Trophoblast cell (in vitro differentiated cells and primary cell): ENCODE results near the gene EYS.
A peak's percentile ranks its signal among the peaks of the same experiment; 100 is the strongest.

Source experiments
- DNase-seq, 2 donors: peaks; one replicate each; pipeline ENCODE4 v3.0.0-alpha.2; 2016
- H2AFZ ChIP-seq: 2 replicates; pipeline ENCODE4 v1.6.1; 2013; ENCODE audit warnings: low read length, moderate library complexity, mild to moderate bottlenecking; ENCODE audit not compliant: insufficient read depth, poor library complexity
- H2AK5ac ChIP-seq: 2 replicates; pipeline ENCODE4 v1.6.1; 2013; ENCODE audit warnings: mild to moderate bottlenecking, low read length
- H2BK120ac ChIP-seq: 2 replicates; pipeline ENCODE4 v1.6.1; 2013; ENCODE audit warnings: low read length, mild to moderate bottlenecking, moderate library complexity; ENCODE audit not compliant: insufficient read depth, poor library complexity
- H2BK12ac ChIP-seq: 2 replicates; pipeline ENCODE4 v1.6.1; 2013; ENCODE audit warnings: mild to moderate bottlenecking, low read length, moderate library complexity
- H2BK5ac ChIP-seq: 2 replicates; pipeline ENCODE4 v1.6.1; 2013; ENCODE audit warnings: low read length, low read depth, moderate library complexity, mild to moderate bottlenecking; ENCODE audit not compliant: poor library complexity
- H3K14ac ChIP-seq: 2 replicates; pipeline ENCODE4 v1.6.1; 2013; ENCODE audit warnings: mild to moderate bottlenecking, low read length
- H3K18ac ChIP-seq: 2 replicates; pipeline ENCODE4 v1.6.1; 2013; ENCODE audit warnings: mild to moderate bottlenecking, low read length
- H3K23ac ChIP-seq: 2 replicates; pipeline ENCODE4 v1.6.1; 2013; ENCODE audit warnings: low read length
- H3K27ac ChIP-seq: 2 replicates; pipeline ENCODE4 v1.5.1; 2013; ENCODE audit warnings: low read depth, mild to moderate bottlenecking, inconsistent platforms, low read length, moderate library complexity
- H3K27me3 ChIP-seq: 2 replicates; pipeline ENCODE4 v1.6.1; 2013; ENCODE audit warnings: inconsistent platforms, mild to moderate bottlenecking, low read length, moderate library complexity; ENCODE audit not compliant: insufficient read depth
- H3K36me3 ChIP-seq, 2 experiments: 1 replicate in 1 of 2; 2 replicates in 1 of 2; pipeline ENCODE4 v1.6.1; 2013; ENCODE audit warnings: low read length in 2 of 2, mild to moderate bottlenecking in 2 of 2, moderate library complexity in 1 of 2; ENCODE audit not compliant: insufficient read depth in 2 of 2, control insufficient read depth in 1 of 2
- H3K4ac ChIP-seq: 2 replicates; pipeline ENCODE4 v1.6.1; 2013; ENCODE audit warnings: low read depth, mild to moderate bottlenecking, low read length, moderate library complexity
- H3K4me1 ChIP-seq, 2 experiments: 1 replicate in 1 of 2; 2 replicates in 1 of 2; pipeline ENCODE4 v1.6.1; 2013; ENCODE audit warnings: low read length in 2 of 2, mild to moderate bottlenecking in 2 of 2, moderate library complexity in 1 of 2; ENCODE audit not compliant: insufficient read depth in 2 of 2, control insufficient read depth in 1 of 2
- H3K4me2 ChIP-seq: 2 replicates; pipeline ENCODE4 v1.6.1; 2013; ENCODE audit warnings: inconsistent platforms, mild to moderate bottlenecking, low read length, moderate library complexity
- H3K4me3 ChIP-seq: 2 replicates; pipeline ENCODE4 v1.5.1; 2013; ENCODE audit warnings: mild to moderate bottlenecking, low read depth, low read length, inconsistent platforms
- H3K79me1 ChIP-seq: one replicate; pipeline ENCODE4 v1.6.1; 2013; ENCODE audit warnings: low read length
- H3K79me2 ChIP-seq: 2 replicates; pipeline ENCODE4 v1.6.1; 2013; ENCODE audit warnings: low read length, mild to moderate bottlenecking; ENCODE audit not compliant: control insufficient read depth, insufficient read depth, poor library complexity
- H3K9ac ChIP-seq: 2 replicates; pipeline ENCODE4 v1.6.1; 2013; ENCODE audit warnings: mild to moderate bottlenecking, low read length
- H3K9me3 ChIP-seq: 2 replicates; pipeline ENCODE4 v1.6.1; 2013; ENCODE audit warnings: low read depth, mild to moderate bottlenecking, control low read depth, inconsistent platforms, low read length; ENCODE audit not compliant: insufficient read depth
- H4K12ac ChIP-seq: 2 replicates; pipeline ENCODE4 v1.6.1; 2013; ENCODE audit warnings: low read depth, mild to moderate bottlenecking, low read length, moderate library complexity
- H4K8ac ChIP-seq: 2 replicates; pipeline ENCODE4 v1.6.1; 2013; ENCODE audit warnings: low read depth, mild to moderate bottlenecking, low read length, moderate library complexity
- H4K91ac ChIP-seq: one replicate; pipeline ENCODE4 v1.6.1; 2013; ENCODE audit warnings: low read depth, mild to moderate bottlenecking, low read length, moderate library complexity
- WGBS: extraction: QIAGEN DNeasy Blood & Tissue Kit; methylation state at CpG from one replicate; pipeline ENCODE4 v1.1.7; 2013; ENCODE audit warnings: missing lambda C conversion rate; ENCODE audit not compliant: insufficient read length, insufficient coverage; ENCODE audit errors: extremely low coverage; 5-methylcytosine and 5-hydroxymethylcytosine counted together

Gene EYS

DNA sequence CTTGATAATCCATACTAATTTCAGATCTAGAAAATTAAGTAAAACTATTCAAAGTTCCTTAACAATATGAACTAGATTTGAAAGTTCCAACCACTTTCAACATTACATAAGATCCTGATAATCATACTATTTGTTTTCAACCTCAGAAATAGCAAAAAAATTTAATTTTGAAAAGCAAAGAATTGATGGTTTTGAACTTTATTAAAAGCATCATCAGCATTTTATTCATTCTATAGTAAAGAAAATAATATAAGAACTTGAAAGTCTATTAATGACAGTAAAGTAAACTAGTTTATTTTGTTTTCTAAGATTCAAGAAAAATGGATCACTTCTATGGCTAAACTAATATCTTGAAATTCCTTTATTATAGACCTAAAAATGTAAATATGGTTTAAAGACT is 26.8 kb downstream of the EYS start:
- H2AFZ ChIP-seq, result no peak overlapping the region
- H3K23ac ChIP-seq, result no peak overlapping the region
- no peak overlapping the region for H3K4ac ChIP-seq
- H3K4me3 ChIP-seq, result no peak overlapping the region
- no peak overlapping the region for H2BK120ac ChIP-seq
- H3K4me1 ChIP-seq, result no peaks in the 10 kb centered on the region
- H3K27ac ChIP-seq, result no peak overlapping the region
- H3K4me2 ChIP-seq, result no peak overlapping the region
- H3K79me1 ChIP-seq, result no peaks in the 10 kb centered on the region
- H2BK12ac ChIP-seq, result no peak overlapping the region
- no peak overlapping the region for H3K9ac ChIP-seq
- no peaks in the 10 kb centered on the region for H3K79me2 ChIP-seq
- H2BK5ac ChIP-seq, result no peak overlapping the region
- no peak overlapping the region for H4K91ac ChIP-seq
- H4K8ac ChIP-seq, result no peak overlapping the region
- H3K9me3 ChIP-seq, result no peaks in the 10 kb centered on the region
- no peak overlapping the region for H3K14ac ChIP-seq
- no peak overlapping the region for H2AK5ac ChIP-seq
- DNase-seq, result no peak
- H4K12ac ChIP-seq, result no peak overlapping the region
- H3K18ac ChIP-seq, result no peak overlapping the region
- H3K36me3 ChIP-seq, result no peaks in the 10 kb centered on the region
- H3K27me3 ChIP-seq, result no peaks in the 10 kb centered on the region

DNA sequence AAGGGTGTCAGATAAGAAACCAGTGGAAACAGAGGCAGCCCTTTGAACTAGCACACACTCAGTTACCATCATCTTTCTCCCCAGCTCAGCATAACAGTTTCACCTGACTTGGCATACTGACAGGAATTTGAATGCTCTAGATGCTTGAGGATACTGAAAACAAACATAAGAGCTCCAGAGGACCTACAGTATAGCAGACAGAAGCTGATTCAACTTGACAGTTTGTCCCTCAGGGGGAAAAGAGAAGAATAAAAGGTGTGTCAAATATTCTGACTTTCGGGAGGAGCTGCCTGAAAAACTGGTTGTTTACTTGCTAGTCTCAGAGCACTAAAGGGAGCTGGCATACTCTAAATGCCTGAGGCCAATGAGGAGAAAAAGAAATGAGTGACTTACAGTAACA is 35.1 kb downstream of the EYS start:
- Histone ChIP-seq H2BK120ac (no peak overlapping the region), H2AK5ac (no peak overlapping the region), H3K79me2 (no peaks in the 10 kb centered on the region), H3K9me3 (no peaks in the 10 kb centered on the region), H4K8ac (no peak overlapping the region), H4K12ac (no peak overlapping the region), H3K79me1 (no peaks in the 10 kb centered on the region), H3K9ac (no peak overlapping the region), H2BK5ac (no peak overlapping the region), H3K4me1 (peaks cover 0 to 4% of the 10 kb centered on the region in 2 experiments), H3K18ac (no peak overlapping the region), H3K4me3 (no peak overlapping the region), H4K91ac (no peak overlapping the region), H3K4me2 (no peak overlapping the region), H3K27me3 (no peaks in the 10 kb centered on the region), H2AFZ (no peak overlapping the region), H2BK12ac (no peak overlapping the region), H3K27ac (peak overlapping the region; percentile 10), H3K4ac (no peak overlapping the region), H3K23ac (no peak overlapping the region), H3K14ac (no peak overlapping the region), H3K36me3 (no peaks in the 10 kb centered on the region)
- no CpG with 5 or more reads among the region's 1 CpG for WGBS
- peak; percentile 24 to 58 for DNase-seq

GRCh38 chr6:65667916-65668656 is 38.9 kb downstream of the EYS start:
- H3K27me3 ChIP-seq, result no peaks in the 10 kb centered on the region
- no peak overlapping the region for H3K18ac ChIP-seq
- no peaks in the 10 kb centered on the region for H3K79me2 ChIP-seq
- H3K4me1 ChIP-seq, result peaks cover 0 to 4% of the 10 kb centered on the region in 2 experiments
- no peak overlapping the region for H3K4me3 ChIP-seq
- H3K4ac ChIP-seq, result no peak overlapping the region
- H4K91ac ChIP-seq, result no peak overlapping the region
- no peak overlapping the region for H2BK120ac ChIP-seq
- H4K12ac ChIP-seq, result no peak overlapping the region
- H2BK12ac ChIP-seq, result no peak overlapping the region
- no peaks in the 10 kb centered on the region for H3K9me3 ChIP-seq
- no peak overlapping the region for H2AFZ ChIP-seq
- H3K79me1 ChIP-seq, result no peaks in the 10 kb centered on the region
- no peak overlapping the region for H4K8ac ChIP-seq
- no peak overlapping the region for H3K9ac ChIP-seq
- H3K4me2 ChIP-seq, result no peak overlapping the region
- H3K36me3 ChIP-seq, result no peaks in the 10 kb centered on the region
- no peak overlapping the region for H3K14ac ChIP-seq
- DNase-seq, result no peak
- H2AK5ac ChIP-seq, result no peak overlapping the region
- no peak overlapping the region for H3K23ac ChIP-seq
- H2BK5ac ChIP-seq, result no peak overlapping the region
- no peak overlapping the region for H3K27ac ChIP-seq

GRCh38 chr6:65650086-65650485 is 56.9 kb downstream of the EYS start:
- Histone ChIP-seq H3K4me3 (no peak overlapping the region), H3K4me2 (no peak overlapping the region), H3K79me2 (no peaks in the 10 kb centered on the region), H2BK120ac (no peak overlapping the region), H3K27ac (no peak overlapping the region), H2AK5ac (no peak overlapping the region), H4K91ac (no peak overlapping the region), H3K9ac (no peak overlapping the region), H3K27me3 (no peaks in the 10 kb centered on the region), H2BK12ac (no peak overlapping the region), H3K4ac (no peak overlapping the region), H2BK5ac (no peak overlapping the region), H3K23ac (no peak overlapping the region), H3K9me3 (no peaks in the 10 kb centered on the region), H3K14ac (no peak overlapping the region), H3K18ac (no peak overlapping the region), H4K12ac (no peak overlapping the region), H2AFZ (no peak overlapping the region), H3K4me1 (no peaks in the 10 kb centered on the region), H3K36me3 (no peaks in the 10 kb centered on the region), H3K79me1 (no peaks in the 10 kb centered on the region), H4K8ac (no peak overlapping the region)
- no peak for DNase-seq
